Mucosa of descending colon (tissue), 3 donors: ENCODE data around the gene ATP1A3. TPM values are rescaled to one million over a fixed set of nuclear protein-coding genes. Genes with fewer than 3 reads are reported as not detected.
"Not testable (repeated sequence)": the region's sequence is repeated elsewhere in the genome, so short reads cannot be mapped to it uniquely, and the experiment has no call there.

Source experiments
- ATAC-seq: fragments of 200-7000 bp; cut with Tn5 transposase; one replicate; pipeline ENCODE4 v1.9.1; 2020; ENCODE audit warnings: mild to moderate bottlenecking, moderate library complexity
- DNase-seq, 3 donors: peaks; one replicate each; pipeline ENCODE4 v3.0.0-alpha.2; 2020
- H3K36me3 ChIP-seq: fragments of 200-600 bp; one replicate; pipeline ENCODE4 v1.8.0; 2021; ENCODE audit warnings: low read depth, mild to moderate bottlenecking
- H3K4me1 ChIP-seq: fragments of 200-600 bp; one replicate; pipeline ENCODE4 v1.8.0; 2021; ENCODE audit warnings: low read depth, mild to moderate bottlenecking
- H3K4me3 ChIP-seq: fragments of 200-600 bp; one replicate; pipeline ENCODE4 v1.8.0; 2021; ENCODE audit warnings: mild to moderate bottlenecking
- H3K9me3 ChIP-seq: fragments of 200-600 bp; one replicate; pipeline ENCODE4 v1.8.0; 2021; ENCODE audit warnings: mild to moderate bottlenecking
- CTCF ChIP-seq: fragments of 200-600 bp; IDR thresholded peaks from one replicate; pipeline ENCODE4 v1.8.0; 2022; ENCODE audit warnings: antibody characterized with exemption, mild to moderate bottlenecking
- intact Hi-C, 2 donors: fragments of 100-400 bp; cut with DNase I in 1 of 2; cut with micrococcal nuclease in 1 of 2; formaldehyde crosslinking; loops; one replicate each; pipeline versions ENCODE4 v1.11.0 to v1.11.1; 2022; cut with DNase I, micrococcal nuclease
- total RNA-seq, 3 donors: library from RNA; stranded (reverse); fragmentation: NEBNext Ultra II Directional in 2 of 3; extraction: Animal tissue kit (Norgen Biotek cat#: 25700) in 2 of 3; gene quantifications; one replicate each; pipeline versions ENCODE4 v1.2.1 to v1.2.4, GENCODE V29; 2021 to 2023
- donor health status: DM: no; HTN: no; CAD: no; lungs with moderate emphysema.
- donor health status: DM: no; HTN: no; CAD: no.
- donor health status: DM: no; HTN: yes; CAD: no.

Gene ATP1A3
- total RNA-seq, 3 donors from 2014 or later, result 8.3 TPM; not detected in 2

- no peak for TF ChIP-seq CTCF
- Histone ChIP-seq H3K9me3 (no peaks in the 10 kb centered on the region), H3K4me1 (peaks cover 6% of the 10 kb centered on the region), H3K36me3 (no peaks in the 10 kb centered on the region), H3K4me3 (no peak overlapping the region)
- peak in 1 of 3 donors; percentile 19 for DNase-seq
- intact Hi-C loops, result no loop called here
- ATAC-seq, result no peak
Measured at GRCh38 chr19:41997851-41998229, 3.8 kb upstream of the ATP1A3 start.

GRCh38 chr19:41997121-41997850 is 3.3 kb upstream of the ATP1A3 start:
- ATAC-seq (peak; percentile 65), DNase-seq (peak; percentile 53 to 62 (median 59))
- H3K9me3 ChIP-seq, result no peaks in the 10 kb centered on the region
- no peaks in the 10 kb centered on the region for H3K36me3 ChIP-seq
- no peak overlapping the region for H3K4me3 ChIP-seq
- no peak for TF ChIP-seq CTCF
- intact Hi-C loops, result no loop called here
- H3K4me1 ChIP-seq, result peaks cover 6% of the 10 kb centered on the region

GRCh38 chr19:41995959-41996797 is 2.1 kb upstream of the ATP1A3 start:
- intact Hi-C loops, result no loop called here
- no peak for ATAC-seq

GRCh38 chr19:41994994-41995958 is 1.2 kb upstream of the ATP1A3 start:
- ATAC-seq (no peak), DNase-seq (peak in 1 of 3 donors; percentile 12)
- TF ChIP-seq CTCF, result no peak
- Histone ChIP-seq H3K4me3 (no peak overlapping the region), H3K4me1 (peaks cover 6% of the 10 kb centered on the region), H3K36me3 (no peaks in the 10 kb centered on the region), H3K9me3 (no peaks in the 10 kb centered on the region)
- intact Hi-C loops, result no loop called here

More at GRCh38 chr19:41995959-41996797, 2.1 kb upstream of the ATP1A3 start:
- Histone ChIP-seq H3K4me1 (peaks cover 6% of the 10 kb centered on the region), H3K9me3 (no peaks in the 10 kb centered on the region), H3K4me3 (no peak overlapping the region), H3K36me3 (no peaks in the 10 kb centered on the region)
- no peak for TF ChIP-seq CTCF
- peak in 1 of 3 donors; percentile 15 for DNase-seq

- Histone ChIP-seq H3K4me1 (peaks cover 6% of the 10 kb centered on the region), H3K4me3 (no peak overlapping the region), H3K36me3 (no peaks in the 10 kb centered on the region), H3K9me3 (no peaks in the 10 kb centered on the region)
- DNase-seq, result no peak
- intact Hi-C loops, result no loop called here
- no peak for TF ChIP-seq CTCF
- no peak for ATAC-seq
Measured at GRCh38 chr19:41994521-41994971, 516 bp upstream of the ATP1A3 start.

- DNase-seq, H3K36me3 ChIP-seq, intact Hi-C loops, H3K4me1 ChIP-seq, H3K9me3 ChIP-seq, H3K4me3 ChIP-seq, ATAC-seq: not testable (repeated sequence)
Measured at GRCh38 chr19:41991925-41992569, 2.0 kb downstream of the ATP1A3 start.
